HepG2 (cell line): Measurements from ENCODE around the gene UBE2O. TPM values are rescaled to one million over a fixed set of nuclear protein-coding genes. Genes with fewer than 3 reads are reported as not detected.

ENCODE experiments used
- CEBPZ ChIP-seq: IDR thresholded peaks from 2 replicates; pipeline ENCODE4 v1.6.1; 2012; ENCODE audit warnings: low read length, improper control_type of control experiment
- EEA1 ChIP-seq: sonication (generic); formaldehyde crosslinking; IDR thresholded peaks from 2 replicates; pipeline ENCODE4 v1.5.1; 2020; ENCODE audit warnings: mild to moderate bottlenecking, missing genetic modification reagents, borderline replicate concordance
- MXD1 ChIP-seq: sonication (generic); formaldehyde crosslinking; IDR thresholded peaks from 2 replicates; pipeline ENCODE4 v1.4.0; 2020; ENCODE audit warnings: mild to moderate bottlenecking, missing genetic modification reagents
- NCOA2 ChIP-seq: sonication (generic); formaldehyde crosslinking; IDR thresholded peaks from 2 replicates; pipeline ENCODE4 v1.8.0; 2022; ENCODE audit warnings: inconsistent platforms
- NFAT5 ChIP-seq: sonication (generic); formaldehyde crosslinking; IDR thresholded peaks from 2 replicates; pipeline ENCODE4 v1.4.0; 2020; ENCODE audit warnings: missing genetic modification reagents
- PATZ1 ChIP-seq: sonication (generic); formaldehyde crosslinking; IDR thresholded peaks from 2 replicates; pipeline ENCODE4 v1.4.0; 2020; ENCODE audit warnings: missing genetic modification reagents
- ZBTB39 ChIP-seq: sonication (generic); formaldehyde crosslinking; IDR thresholded peaks from 2 replicates; pipeline ENCODE4 v1.5.0; 2020; ENCODE audit warnings: missing genetic modification reagents
- ZNF496 ChIP-seq: sonication (generic); formaldehyde crosslinking; IDR thresholded peaks from 2 replicates; pipeline ENCODE4 v1.8.1; 2023; ENCODE audit warnings: mild to moderate bottlenecking, moderate library complexity, missing genetic modification reagents; ENCODE audit not compliant: insufficient replicate concordance
- ZNF709 ChIP-seq: sonication (generic); formaldehyde crosslinking; IDR thresholded peaks from 2 replicates; pipeline ENCODE4 v1.5.0; 2020; ENCODE audit warnings: mild to moderate bottlenecking, missing genetic modification reagents
- polyA plus RNA-seq, 8 experiments: library from polyadenylated mRNA; depleted of rRNA in 3 of 8; stranded (reverse) in 7 of 8; unstranded in 1 of 8; fragments of >200 nt; fragmentation: Illumina TruSeq in 4 of 8; extraction: Trizol in 4 of 8; gene quantifications; 2 replicates each; pipeline versions ENCODE4 v1.2.1 to v1.2.3, GENCODE V29; 2011 to 2016; ENCODE audit warnings: low read depth in 4 of 8, missing spikeins in 1 of 8, mixed read lengths in 1 of 8; ENCODE audit not compliant: insufficient read depth in 1 of 8
- total RNA-seq, 5 experiments: library from RNA; depleted of rRNA; stranded (reverse); fragments of >200 nt; fragmentation: Illumina TruSeq; extraction: Trizol; gene quantifications; 2 replicates each; pipeline ENCODE4 v1.2.3, GENCODE V29; 2016; ENCODE audit warnings: low read depth in 1 of 5
- TF ChIP-seq, protein P1 (sequence below): sonication (generic); formaldehyde crosslinking; conservative IDR thresholded peaks from 2 replicates; pipeline ENCODE4 v1.4.0; 2020; ENCODE audit warnings: missing genetic modification reagents

The UBE2O gene
- total and polyA plus RNA-seq, 2 of the 13 experiments (the other 11 are each of a cell fraction or from before 2014, with no cell fraction given): 21.5 to 23.5 TPM

DNA sequence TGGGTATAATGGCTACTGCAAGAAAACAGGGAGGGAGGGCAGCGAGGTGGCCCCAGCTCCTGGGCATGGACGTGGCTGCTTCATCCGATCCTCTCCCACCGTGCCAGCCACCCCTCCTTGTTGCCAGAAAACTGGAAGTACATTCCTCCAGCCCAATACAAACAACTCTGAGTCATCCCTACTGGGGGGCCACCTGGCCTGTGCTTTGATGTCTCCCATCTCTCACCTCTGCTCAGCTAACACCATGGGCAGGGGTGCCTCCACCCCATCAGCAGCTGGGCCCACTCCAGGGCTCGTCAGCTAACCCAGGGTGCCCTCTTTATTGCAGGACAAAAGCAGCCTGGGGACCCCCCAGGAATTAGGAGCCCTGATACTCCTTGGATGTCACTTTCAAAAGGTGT is 46.3 kb upstream of the UBE2O start (continued):
- TF ChIP-seq MXD1 (0 out of 2 replicates have a peak, but pooled peaks have one; percentile 64), ZNF496 (no peak), EEA1 (CRISPR knock-in tag) (no peak), NCOA2 (CRISPR knock-in tag) (peak; percentile 90), CEBPZ (no peak), NFAT5 (CRISPR knock-in tag) (no peak), ZBTB39 (CRISPR knock-in tag) (no peak), PATZ1 (peak; percentile 100), ZNF709 (no peak)
- TF ChIP-seq, protein P1, sequence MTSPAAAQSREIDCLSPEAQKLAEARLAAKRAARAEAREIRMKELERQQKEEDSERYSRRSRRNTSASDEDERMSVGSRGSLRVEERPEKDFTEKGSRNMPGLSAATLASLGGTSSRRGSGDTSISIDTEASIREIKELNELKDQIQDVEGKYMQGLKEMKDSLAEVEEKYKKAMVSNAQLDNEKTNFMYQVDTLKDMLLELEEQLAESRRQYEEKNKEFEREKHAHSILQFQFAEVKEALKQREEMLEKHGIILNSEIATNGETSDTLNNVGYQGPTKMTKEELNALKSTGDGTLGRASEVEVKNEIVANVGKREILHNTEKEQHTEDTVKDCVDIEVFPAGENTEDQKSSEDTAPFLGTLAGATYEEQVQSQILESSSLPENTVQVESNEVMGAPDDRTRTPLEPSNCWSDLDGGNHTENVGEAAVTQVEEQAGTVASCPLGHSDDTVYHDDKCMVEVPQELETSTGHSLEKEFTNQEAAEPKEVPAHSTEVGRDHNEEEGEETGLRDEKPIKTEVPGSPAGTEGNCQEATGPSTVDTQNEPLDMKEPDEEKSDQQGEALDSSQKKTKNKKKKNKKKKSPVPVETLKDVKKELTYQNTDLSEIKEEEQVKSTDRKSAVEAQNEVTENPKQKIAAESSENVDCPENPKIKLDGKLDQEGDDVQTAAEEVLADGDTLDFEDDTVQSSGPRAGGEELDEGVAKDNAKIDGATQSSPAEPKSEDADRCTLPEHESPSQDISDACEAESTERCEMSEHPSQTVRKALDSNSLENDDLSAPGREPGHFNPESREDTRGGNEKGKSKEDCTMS (CRISPR knock-in tag): no peak
